Raji (cell line): ENCODE measurements around the gene ORMDL2.

Experiments
- POLR2A ChIP-seq: IDR thresholded peaks from 2 replicates; pipeline ENCODE4 v1.6.1; 2011; ENCODE audit warnings: low read depth, low read length, control low read depth; ENCODE audit not compliant: insufficient read depth

ORMDL2 gene

GRCh38 chr12:55818140-55818728 is 393 bp downstream of the ORMDL2 start:
- no peak for TF ChIP-seq POLR2A

- no peak for TF ChIP-seq POLR2A
Observed at GRCh38 chr12:55818886-55819285, 1.0 kb downstream of the ORMDL2 start.

DNA sequence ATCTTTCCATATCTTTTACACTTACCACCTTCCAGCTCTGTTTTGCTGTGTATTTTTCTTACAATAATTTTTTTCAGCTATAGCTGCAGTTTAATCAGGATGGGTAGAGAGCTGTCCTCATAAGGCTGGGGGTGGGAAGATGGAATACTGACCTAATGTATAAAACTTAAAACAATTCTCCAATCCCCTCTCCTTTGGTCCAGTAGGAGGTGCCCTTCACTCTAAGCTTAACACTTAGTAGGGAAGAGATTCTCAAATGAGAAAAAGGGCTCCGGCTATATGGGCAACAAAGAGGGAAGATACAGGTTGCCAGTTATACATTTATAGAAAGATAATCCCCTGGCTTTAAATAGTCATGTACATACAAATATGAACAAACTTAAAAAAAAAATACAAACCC is 2.8 kb downstream of the ORMDL2 start:
- TF ChIP-seq POLR2A = no peak

DNA sequence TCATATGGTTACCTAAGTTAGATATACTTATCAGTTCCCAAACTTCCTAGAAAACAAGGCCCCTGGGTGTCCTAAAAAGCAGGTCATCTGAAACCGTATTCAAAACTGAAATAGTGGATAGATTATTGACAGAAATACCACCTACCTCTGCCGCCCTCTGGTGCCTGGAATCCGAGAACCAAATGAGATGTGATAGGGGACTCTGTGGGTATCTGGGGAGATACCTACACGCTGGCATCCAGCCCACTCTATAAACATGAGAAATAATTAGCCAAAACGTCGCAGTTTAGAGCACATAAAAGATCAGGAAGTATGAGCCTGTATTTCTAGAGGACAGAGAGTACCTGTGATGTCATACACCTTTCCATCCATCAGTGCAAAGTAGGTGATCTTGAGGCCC is 4.4 kb downstream of the ORMDL2 start:
- no peak for TF ChIP-seq POLR2A

- no peak for TF ChIP-seq POLR2A
Observed at GRCh38 chr12:55823419-55823818, 5.6 kb downstream of the ORMDL2 start.

GRCh38 chr12:55824726-55825125 is 6.9 kb downstream of the ORMDL2 start:
- TF ChIP-seq POLR2A = no peak

- TF ChIP-seq POLR2A = no peak
Observed at GRCh38 chr12:55827806-55828205, 10.0 kb downstream of the ORMDL2 start.

DNA sequence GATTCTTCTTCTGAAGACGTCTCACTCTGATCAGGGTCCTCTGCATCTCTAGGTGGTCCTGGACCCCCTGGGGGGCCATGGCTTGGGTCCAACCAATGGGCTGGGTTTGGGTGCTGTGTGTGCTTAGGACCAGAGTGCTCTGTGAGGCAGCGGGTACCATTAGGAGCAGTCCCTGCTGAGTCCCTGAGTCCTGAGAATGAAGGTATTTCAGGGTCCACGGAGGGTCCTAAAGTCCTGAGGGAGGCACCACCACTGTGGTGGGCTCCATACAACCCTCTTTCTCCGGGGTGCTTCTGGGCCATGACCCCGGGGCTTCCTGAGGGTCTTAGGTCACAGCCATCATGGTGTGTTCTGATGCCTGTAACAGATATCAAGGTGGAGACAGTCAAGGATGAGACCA is 10.5 kb downstream of the ORMDL2 start:
- no peak for TF ChIP-seq POLR2A

DNA sequence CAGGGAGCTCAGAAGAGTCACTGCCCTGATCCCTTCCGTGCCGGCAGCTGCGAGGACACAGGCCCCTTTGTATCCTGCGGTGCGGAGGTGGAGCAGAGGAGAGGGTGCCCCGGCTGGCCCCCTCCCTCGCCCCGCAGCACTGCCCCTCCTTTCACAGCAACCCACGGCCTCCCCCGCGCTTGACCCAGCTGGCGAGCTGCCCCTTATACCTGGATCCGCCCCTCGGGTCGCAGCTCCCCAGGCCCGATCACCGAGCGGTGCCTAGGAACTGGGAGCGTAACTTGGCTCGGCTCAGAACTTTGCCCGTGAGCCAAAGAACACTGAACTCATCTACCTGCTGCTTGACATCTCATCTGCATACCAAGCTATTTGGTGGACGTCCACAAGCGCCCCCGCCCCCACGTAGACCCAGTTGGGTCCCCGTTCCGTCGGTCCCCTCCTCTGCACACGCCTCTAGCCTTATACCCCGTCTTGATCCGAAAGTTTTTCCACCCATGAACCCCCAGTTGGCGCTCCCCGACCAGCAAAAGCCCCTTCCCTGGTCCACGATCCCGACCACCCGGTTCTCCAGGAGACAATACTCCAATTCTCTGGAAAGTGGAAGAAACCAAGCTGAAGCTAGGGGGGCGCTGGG is 12.2 kb downstream of the ORMDL2 start:
- no peak for TF ChIP-seq POLR2A

- TF ChIP-seq POLR2A = peak; percentile 64
Observed at GRCh38 chr12:55830601-55831446, 13.0 kb downstream of the ORMDL2 start.

GRCh38 chr12:55831447-55831815 is 13.6 kb downstream of the ORMDL2 start:
- no peak for TF ChIP-seq POLR2A

DNA sequence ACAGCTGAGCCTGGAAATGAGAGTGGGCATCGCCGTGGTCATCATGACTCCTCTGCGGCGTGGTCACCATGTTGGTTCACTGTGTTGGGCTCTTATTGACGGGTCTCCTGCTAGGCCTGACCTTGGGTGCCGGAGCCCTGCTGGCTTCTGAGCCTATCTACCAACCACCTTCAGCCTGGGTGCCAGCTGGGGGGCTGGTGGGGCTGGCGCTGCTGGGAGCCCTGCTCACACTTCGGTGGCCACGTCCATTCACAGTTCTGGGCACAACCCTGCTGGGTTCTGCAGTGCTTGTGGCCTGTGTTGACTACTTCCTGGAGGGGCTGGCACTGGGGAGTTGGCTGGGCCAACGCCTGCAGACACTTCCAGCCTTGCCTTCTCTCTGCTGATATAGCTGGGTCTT is 15.2 kb downstream of the ORMDL2 start:
- no peak for TF ChIP-seq POLR2A

- no peak for TF ChIP-seq POLR2A
Observed at GRCh38 chr12:55838361-55838760, 20.5 kb downstream of the ORMDL2 start.

DNA sequence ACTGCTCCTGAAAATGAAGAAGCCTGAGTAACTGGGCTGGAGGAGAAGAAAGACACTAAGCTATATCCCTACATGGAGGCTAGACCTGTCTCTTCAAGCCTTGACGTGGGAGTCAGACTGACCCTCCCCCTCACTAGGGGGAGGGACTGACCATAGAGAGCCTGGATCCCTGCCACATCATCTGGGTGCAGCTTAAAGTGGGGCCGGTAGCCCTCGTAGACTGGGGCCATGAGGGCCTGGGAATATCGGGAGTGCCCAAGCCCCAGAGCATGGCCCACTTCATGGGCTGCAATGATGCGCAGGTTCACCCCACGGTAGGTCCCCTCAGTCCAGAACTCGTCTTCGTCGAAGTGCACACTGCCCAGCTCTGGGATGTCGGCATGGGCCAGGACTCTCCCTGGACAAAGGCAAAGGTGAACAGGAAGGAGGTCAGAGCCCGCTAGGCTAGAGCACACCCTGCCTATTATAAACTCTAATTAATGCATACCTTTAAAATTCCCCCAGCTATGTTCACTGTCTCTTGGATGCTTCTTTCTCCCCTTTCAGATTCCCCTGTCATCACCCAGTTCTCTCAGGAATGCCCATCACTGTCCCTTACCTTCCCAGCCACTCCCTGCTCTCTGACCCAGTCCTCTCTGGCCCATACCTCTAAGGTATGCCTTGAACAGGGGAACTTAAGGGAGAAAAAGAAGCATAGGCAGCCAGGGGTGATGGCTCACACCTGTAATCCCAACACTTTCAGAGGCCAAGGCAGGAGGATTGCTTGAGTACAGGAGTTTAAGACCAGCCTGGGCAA is 21.7 kb downstream of the ORMDL2 start:
- no peak for TF ChIP-seq POLR2A

GRCh38 chr12:55840581-55841351 is 22.9 kb downstream of the ORMDL2 start:
- no peak for TF ChIP-seq POLR2A
